Cardiac muscle cell (in vitro differentiated cells and primary cell): ENCODE data around the gene PBX1. TPM values are rescaled to one million over a fixed set of nuclear protein-coding genes. Genes with fewer than 3 reads are reported as not detected.

ENCODE experiments used
- DNase-seq, 2 donors: peaks; one replicate each; pipeline versions ENCODE4 v3.0.0 to v3.0.0-alpha.2; 2010 to 2017; ENCODE audit warnings: low read depth in 1 of 2, low spot score in 1 of 2
- H3K27ac ChIP-seq: fragments of 200-600 bp; sonication (generic); 2 replicates; pipeline ENCODE4 v1.5.1; 2016
- H3K27me3 ChIP-seq: fragments of 200-600 bp; sonication (generic); 2 replicates; pipeline ENCODE4 v1.6.0; 2016; ENCODE audit warnings: control low read depth
- H3K36me3 ChIP-seq: fragments of 200-600 bp; sonication (generic); 2 replicates; pipeline ENCODE4 v1.5.1; 2016; ENCODE audit warnings: control low read depth
- H3K4me1 ChIP-seq: fragments of 200-600 bp; sonication (generic); 2 replicates; pipeline ENCODE4 v1.8.1; 2017; ENCODE audit warnings: low read depth, mild to moderate bottlenecking, mixed run types
- H3K4me3 ChIP-seq: fragments of 200-600 bp; sonication (generic); 2 replicates; pipeline ENCODE4 v1.5.1; 2016; ENCODE audit warnings: mild to moderate bottlenecking
- H3K9me3 ChIP-seq: fragments of 200-600 bp; sonication (generic); 2 replicates; pipeline ENCODE4 v1.5.1; 2017; ENCODE audit warnings: low read depth, mild to moderate bottlenecking, control low read depth
- CTCF ChIP-seq: IDR thresholded peaks from 2 replicates; pipeline ENCODE4 v1.5.1; 2012; ENCODE audit warnings: low read depth, mild to moderate bottlenecking, low read length
- polyA plus RNA-seq: library from polyadenylated mRNA; unstranded; fragments of >200 nt; fragmentation: Nextera tagmentation; extraction: Ambion mirVana; gene quantifications from 2 replicates; pipeline ENCODE4 v1.2.1, GENCODE V29; 2016
- total RNA-seq: library from RNA; depleted of rRNA; stranded (reverse); fragments of >200 nt; gene quantifications from 2 replicates; pipeline ENCODE4 v1.2.3, GENCODE V29; 2016

Gene PBX1
- total and polyA plus RNA-seq, 2 experiments from 2014 or later = 43.5 to 182 TPM

DNA sequence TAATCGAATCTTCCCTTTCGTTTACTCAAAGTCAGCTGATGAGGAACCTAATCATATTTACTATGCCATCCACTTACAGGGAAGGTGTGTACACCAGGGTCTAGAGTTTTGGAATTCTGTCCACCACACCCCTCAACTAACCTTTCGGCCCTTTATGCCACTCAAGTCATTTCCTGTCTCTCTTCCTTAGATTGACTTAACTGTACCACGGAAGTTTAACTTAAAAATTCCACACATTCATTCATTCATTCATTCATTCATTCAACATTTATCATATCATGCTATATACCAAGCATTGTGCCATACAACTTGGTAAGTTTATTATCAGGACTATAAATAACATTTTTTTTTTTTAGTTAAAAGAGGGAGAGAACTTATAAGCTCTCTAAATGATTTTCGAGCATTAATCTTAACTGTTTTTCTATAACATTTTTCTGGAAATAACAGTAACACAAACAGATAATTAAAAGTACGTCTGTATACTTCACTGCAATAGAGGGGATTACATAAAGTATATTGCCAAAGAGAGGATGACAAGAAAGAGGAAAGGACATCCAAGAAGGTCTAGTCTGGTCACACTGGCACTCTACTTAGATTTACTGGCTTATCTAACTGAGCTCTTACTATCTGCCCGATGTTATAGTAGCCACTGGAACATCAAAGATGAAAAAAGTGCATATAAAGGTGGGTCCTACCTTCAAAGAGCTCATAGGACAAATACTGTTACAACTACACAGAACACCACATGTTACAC lies 243.7 kb downstream of the PBX1 start:
- Histone ChIP-seq H3K27ac (peak overlapping the region; percentile 45), H3K36me3 (peaks cover 35% of the 10 kb centered on the region), H3K4me1 (peaks cover 18% of the 10 kb centered on the region), H3K9me3 (no peaks in the 10 kb centered on the region), H3K27me3 (no peaks in the 10 kb centered on the region), H3K4me3 (no peak overlapping the region)
- TF ChIP-seq CTCF = no peak
- no peak for DNase-seq

GRCh38 chr1:164803366-164803765 lies 244.4 kb downstream of the PBX1 start:
- TF ChIP-seq CTCF = no peak
- Histone ChIP-seq H3K27ac (peak overlapping the region; percentile 42), H3K9me3 (no peaks in the 10 kb centered on the region), H3K4me1 (peaks cover 18% of the 10 kb centered on the region), H3K27me3 (no peaks in the 10 kb centered on the region), H3K36me3 (peaks cover 42% of the 10 kb centered on the region), H3K4me3 (no peak overlapping the region)
- peak in 1 of 2 donors; percentile 69 for DNase-seq

DNA sequence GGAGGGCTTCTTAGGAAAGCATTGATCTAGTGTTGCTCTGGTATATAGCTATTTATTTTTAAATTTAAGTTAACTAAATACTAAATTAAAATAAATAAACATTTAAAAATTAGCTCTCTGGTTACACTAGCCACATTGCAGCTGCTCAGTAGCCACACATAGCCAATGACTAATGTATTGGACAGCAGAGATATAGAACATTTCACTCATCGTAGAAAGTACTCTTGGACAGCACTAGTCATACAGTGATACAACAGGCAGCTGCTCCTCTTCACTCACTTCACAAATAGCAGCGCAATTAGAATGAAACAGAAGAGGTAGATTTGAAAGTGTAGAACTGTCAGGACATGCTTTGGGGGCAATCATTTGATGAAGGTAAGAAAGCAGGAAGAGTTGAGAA lies 245.4 kb downstream of the PBX1 start:
- no peaks in the 10 kb centered on the region for H3K27me3 ChIP-seq
- DNase-seq = peak in 1 of 2 donors; percentile 25
- H3K4me3 ChIP-seq = no peak overlapping the region
- H3K9me3 ChIP-seq = no peaks in the 10 kb centered on the region
- no peak overlapping the region for H3K27ac ChIP-seq
- peaks cover 18% of the 10 kb centered on the region for H3K4me1 ChIP-seq
- peaks cover 52% of the 10 kb centered on the region for H3K36me3 ChIP-seq
- TF ChIP-seq CTCF = no peak

DNA sequence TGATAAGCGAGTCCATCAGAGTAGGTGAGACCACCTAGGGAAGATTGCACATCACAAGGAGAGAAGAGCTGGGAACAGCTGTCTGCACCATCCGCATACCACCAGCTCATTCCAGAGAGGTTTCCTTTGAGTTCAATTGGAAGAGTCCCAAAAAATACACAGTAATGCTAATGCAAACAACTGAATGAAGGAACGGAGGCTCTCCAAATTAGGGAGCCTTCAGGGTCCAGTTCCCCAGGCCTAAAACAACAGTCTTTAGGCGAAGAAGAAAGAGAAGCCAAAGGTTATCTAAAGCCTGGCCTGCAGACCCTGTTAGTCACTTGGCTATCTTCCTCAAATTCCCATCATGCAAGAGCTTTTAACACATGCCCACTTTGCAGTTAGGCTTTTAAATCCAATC lies 246.4 kb downstream of the PBX1 start:
- Histone ChIP-seq H3K4me1 (peaks cover 18% of the 10 kb centered on the region), H3K4me3 (no peak overlapping the region), H3K27me3 (no peaks in the 10 kb centered on the region), H3K9me3 (no peaks in the 10 kb centered on the region), H3K27ac (peak overlapping the region; percentile 49), H3K36me3 (peaks cover 48% of the 10 kb centered on the region)
- peak in 1 of 2 donors; percentile 55 for DNase-seq
- no peak for TF ChIP-seq CTCF

GRCh38 chr1:164806531-164806930 lies 247.5 kb downstream of the PBX1 start:
- Histone ChIP-seq H3K4me3 (no peak overlapping the region), H3K9me3 (no peaks in the 10 kb centered on the region), H3K36me3 (peaks cover 46% of the 10 kb centered on the region), H3K4me1 (peaks cover 18% of the 10 kb centered on the region), H3K27ac (no peak overlapping the region), H3K27me3 (no peaks in the 10 kb centered on the region)
- TF ChIP-seq CTCF = no peak
- DNase-seq = no peak
